ENCODE results near the gene PPP1R9A.

The PPP1R9A gene

GRCh38 chr7:95324431-95324830, 417.0 kb downstream of the PPP1R9A start, which contains the start of gene PON1:
Gene PON1 (minus strand): TSS chr7:95324532. CDS start chr7:95324475, 57 bp downstream.
- no peak for DNase-seq

- no peak for DNase-seq
These were observed 420.0 kb downstream of the PPP1R9A start for GRCh38 chr7:95327356-95327755.

DNA sequence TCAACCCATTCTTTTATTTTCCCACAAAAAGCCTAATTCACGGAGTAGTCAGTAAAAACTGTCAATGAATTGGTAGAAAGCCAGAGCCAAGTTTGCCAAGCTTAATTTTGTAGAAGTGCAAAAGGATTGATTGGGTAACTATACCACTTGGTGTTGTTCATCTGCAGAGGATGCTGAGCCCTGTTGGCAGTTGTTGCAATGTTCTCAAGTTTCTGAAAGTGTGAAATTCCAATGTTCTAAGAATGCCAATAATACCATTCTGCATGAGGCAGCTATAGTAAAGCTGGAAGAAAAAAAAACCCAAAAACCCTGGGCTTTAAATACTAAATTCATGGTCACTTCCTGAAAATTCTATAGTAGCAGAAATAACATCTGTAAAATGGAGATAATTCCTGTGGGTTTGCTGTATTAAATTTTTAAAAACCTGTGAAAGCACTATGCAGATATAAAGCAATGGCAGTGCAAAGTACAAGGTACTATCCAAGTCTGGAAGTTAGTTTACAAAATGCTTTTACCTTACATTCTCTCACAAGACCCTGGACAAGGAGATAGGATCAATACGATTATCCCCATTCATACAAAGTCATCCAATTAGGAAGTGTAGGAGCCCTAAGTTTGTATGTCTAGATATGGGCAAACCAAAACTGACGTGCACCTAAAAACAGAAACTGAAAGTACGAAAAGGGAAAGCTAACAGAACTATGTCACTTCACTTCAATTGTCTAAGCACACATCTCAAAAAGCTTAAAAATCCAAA, 423.0 kb downstream of the PPP1R9A start:
- DNase-seq, result no peak

DNA sequence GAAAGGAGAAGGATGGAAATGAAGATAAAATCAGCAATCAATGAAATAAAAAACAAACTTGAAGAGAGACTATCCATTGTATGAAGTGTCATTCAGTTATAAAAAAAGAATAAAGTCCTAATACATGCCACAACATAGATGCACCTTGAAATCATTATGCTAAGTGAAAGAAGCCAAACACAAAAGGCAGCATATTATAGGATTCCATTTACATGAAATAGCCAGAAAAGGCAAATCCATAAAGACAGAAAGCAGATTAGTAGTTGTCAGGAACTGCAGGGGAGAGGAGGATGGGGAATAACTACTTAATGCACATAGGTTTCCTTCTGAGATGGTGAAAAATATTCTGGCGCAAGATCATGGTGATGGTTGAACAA, 423.6 kb downstream of the PPP1R9A start:
- DNase-seq, result no peak

DNA sequence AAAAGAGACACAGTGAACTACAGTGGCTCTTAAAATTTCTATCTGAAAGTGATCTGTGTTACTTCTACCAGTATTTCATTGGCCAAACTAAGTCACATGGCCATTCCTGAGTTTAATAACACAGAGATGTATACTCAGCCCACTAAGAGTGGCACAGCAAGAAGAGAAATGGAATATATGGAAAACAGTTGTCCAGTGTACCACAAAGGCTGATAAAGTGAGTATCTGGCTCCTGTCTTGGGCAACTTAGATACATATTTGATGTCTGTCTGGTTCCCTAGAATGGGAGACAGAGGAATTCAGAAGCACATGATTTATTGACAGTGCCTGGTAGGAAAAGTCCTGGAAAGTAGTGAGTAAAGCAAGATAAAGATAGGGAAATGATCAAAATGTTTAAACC, 427.1 kb downstream of the PPP1R9A start:
- no peak for DNase-seq

GRCh38 chr7:95335093-95335492, 427.7 kb downstream of the PPP1R9A start:
- no peak for DNase-seq

DNA sequence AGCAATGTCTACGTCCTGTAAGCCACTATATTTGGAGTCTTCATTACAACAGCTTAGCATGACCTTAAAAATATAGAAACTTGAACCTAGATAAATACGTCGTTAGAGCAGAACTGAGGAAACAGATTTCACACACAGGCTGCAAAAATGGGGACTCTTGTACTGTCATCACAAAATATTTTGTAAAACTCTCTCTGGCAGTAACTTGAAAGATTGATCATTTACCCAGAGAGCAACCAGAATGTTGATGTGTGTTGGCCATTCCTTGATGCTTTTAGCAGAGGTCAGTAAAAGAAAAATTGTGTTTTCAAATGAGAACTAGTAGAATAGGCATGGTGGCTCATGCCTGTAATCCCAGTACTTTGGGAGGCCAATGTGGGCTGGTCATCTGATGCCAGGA, 431.4 kb downstream of the PPP1R9A start:
- no peak for DNase-seq

DNA sequence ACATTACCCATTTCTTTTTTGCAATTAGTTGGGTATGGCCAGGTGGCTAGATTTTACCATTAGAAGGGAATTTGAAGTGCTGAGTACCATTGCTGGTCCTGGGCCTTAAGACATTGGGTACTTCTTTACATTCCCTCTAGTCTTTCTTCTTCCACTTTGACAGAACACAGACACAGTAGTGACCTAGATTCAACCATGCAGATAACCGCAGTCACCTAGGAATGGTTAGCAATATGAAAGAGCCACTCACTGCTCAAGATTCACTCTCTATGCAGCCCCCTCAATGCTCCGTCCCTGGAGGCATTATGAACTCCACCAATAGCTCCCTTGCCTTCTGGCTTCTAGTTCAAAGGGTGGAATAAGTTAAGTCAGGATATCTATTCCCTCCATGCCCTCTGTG, 433.1 kb downstream of the PPP1R9A start:
- DNase-seq, result no peak

DNA sequence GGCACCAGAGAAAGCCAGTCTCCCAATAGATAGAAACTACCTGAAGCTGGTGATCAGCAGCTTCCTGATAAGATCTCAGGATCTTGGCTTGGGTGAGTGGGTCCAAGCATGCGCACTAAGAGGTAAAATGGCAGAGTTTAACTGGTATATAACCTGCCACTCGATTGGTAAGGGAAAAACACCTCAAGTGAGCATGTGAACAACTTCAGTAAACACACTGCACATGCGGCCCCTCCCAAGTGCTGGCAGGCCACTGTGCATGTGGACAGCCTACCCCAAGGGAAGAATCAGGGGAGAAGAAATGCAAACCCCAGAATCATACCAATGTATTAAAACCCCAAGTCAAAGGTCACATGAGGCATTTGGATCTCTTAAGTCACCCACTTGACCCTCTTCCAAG, 434.6 kb downstream of the PPP1R9A start:
- no peak for DNase-seq

GRCh38 chr7:95342642-95343307, 435.4 kb downstream of the PPP1R9A start:
- no peak for DNase-seq

All from NCI-H1105 treated with DMSO at 0.1 percent for 48 hours (cell line).